ENCODE data around the gene HOXB2. TPM values are rescaled to one million over a fixed set of nuclear protein-coding genes. Genes with fewer than 3 reads are reported as not detected.
A peak's percentile ranks its signal among the peaks of the same experiment; 100 is the strongest.

Gene HOXB2
- polyA plus RNA-seq, 3 donors, result 1.6 to 3.8 (median 3.3) TPM

- peak within 1 kb of the TSS; percentile 31 to 92 for H3K4me3 Mint-ChIP-seq
- peaks cover 0 to 30% of the 10 kb centered on the region in 2 donors for H3K9me3 ChIP-seq (replicated peaks in 1 of 2; ENCODE audit: control insufficient read depth in 1 of 2, insufficient read depth in 1 of 2, low read length in 2 of 2)
- peaks cover 0 to 35% (median 15%) of the 10 kb centered on the region in 7 donors for H3K9me3 Mint-ChIP-seq
- H3K79me2 ChIP-seq (ENCODE audit: insufficient read depth, low read length), result no peaks in the 10 kb centered on the region
- peaks cover 12 to 33% of the 10 kb centered on the region in 2 donors for H3K36me3 Mint-ChIP-seq
- no peak for DNase-seq
- H3K9ac ChIP-seq (ENCODE audit: insufficient read depth, low read length, poor library complexity, severe bottlenecking), result no peak within 1 kb of the TSS
- H3K27me3 Mint-ChIP-seq (ENCODE audit: low read depth in 3 of 3), result peaks cover 99 to 100% (median 100%) of the 10 kb centered on the region in 3 donors
- peaks cover 47% of the 10 kb centered on the region for H3K4me1 Mint-ChIP-seq
- H3K27me3 ChIP-seq (ENCODE audit: control insufficient read depth in 2 of 2, insufficient read depth in 2 of 2, low read length in 2 of 2), result peaks cover 78 to 100% of the 10 kb centered on the region in 2 donors
- under 1% methylated on average over 44 of the region's 50 CpGs for WGBS (ENCODE audit: insufficient coverage)
- H4K20me1 ChIP-seq (ENCODE audit: insufficient read depth, low read length), result no peaks in the 10 kb centered on the region
- peak within 1 kb of the TSS; percentile 11 for H3K4me2 ChIP-seq (replicated peaks; ENCODE audit: extremely low read depth, low read length, poor library complexity, severe bottlenecking)
- TF ChIP-seq CTCF (IDR thresholded peaks at IDR 0.05), result no peak
- H3K36me3 ChIP-seq (replicated peaks in 1 of 2; ENCODE audit: control insufficient read depth in 1 of 2, insufficient read depth in 2 of 2, low read length in 2 of 2), result no peaks in the 10 kb centered on the region
- H3K4me3 ChIP-seq (replicated peaks in 1 of 3; ENCODE audit: low read depth in 2 of 3, low read length in 3 of 3), result no peak within 1 kb of the TSS
- no peak within 1 kb of the TSS for H3K27ac Mint-ChIP-seq
- intact Hi-C loops (cut with micrococcal nuclease), result loop anchor here (5.0 kb wide), 2 partner anchors 101 to 256 kb away; no protein-coding TSS in a partner anchor
- no peak within 1 kb of the TSS for H3K27ac ChIP-seq (ENCODE audit: low read depth in 1 of 2, low read length in 2 of 2)
- H3K4me1 ChIP-seq (ENCODE audit: control insufficient read depth in 1 of 2, insufficient read depth in 2 of 2, low read length in 2 of 2), result peaks cover 25 to 35% of the 10 kb centered on the region in 2 donors
- no peak within 1 kb of the TSS for H2AFZ ChIP-seq (ENCODE audit: insufficient read depth, low read depth, low read length, poor library complexity, severe bottlenecking)
Measured at GRCh38 chr17:48593126-48593829, 48.4 kb upstream of the HOXB2 start, which contains the start of gene HOXB5. Gene HOXB5, minus strand, starts transcription at chr17:48593779. Its CDS starts 97 bp downstream, at chr17:48593682.

GRCh38 chr17:48592577-48592976, 47.7 kb upstream of the HOXB2 start:
- TF ChIP-seq CTCF (IDR thresholded peaks at IDR 0.05), result no peak
- Mint-ChIP-seq H3K4me1 (peaks cover 47% of the 10 kb centered on the region), H3K9me3 (peaks cover 0 to 32% (median 13%) of the 10 kb centered on the region in 7 donors), H3K4me3 (peak overlapping the region in 1 of 2 donors; percentile 92), H3K27ac (peak overlapping the region in 2 of 7 donors; percentile 36 to 64), H3K36me3 (peaks cover 9 to 33% of the 10 kb centered on the region in 2 donors), H3K27me3 (ENCODE audit: low read depth in 3 of 3) (peaks cover 99 to 100% (median 100%) of the 10 kb centered on the region in 3 donors)
- no peak overlapping the region for H3K9ac ChIP-seq (ENCODE audit: insufficient read depth, low read length, poor library complexity, severe bottlenecking)
- no peaks in the 10 kb centered on the region for H3K36me3 ChIP-seq (replicated peaks in 1 of 2; ENCODE audit: control insufficient read depth in 1 of 2, insufficient read depth in 2 of 2, low read length in 2 of 2)
- H3K4me2 ChIP-seq (replicated peaks; ENCODE audit: extremely low read depth, low read length, poor library complexity, severe bottlenecking), result no peak overlapping the region
- 1% methylated on average over 8 of the region's 14 CpGs for WGBS (ENCODE audit: insufficient coverage)
- no peak overlapping the region for H3K27ac ChIP-seq (ENCODE audit: low read depth in 1 of 2, low read length in 2 of 2)
- H3K4me3 ChIP-seq (replicated peaks in 1 of 3; ENCODE audit: low read depth in 2 of 3, low read length in 3 of 3), result no peak overlapping the region
- H3K27me3 ChIP-seq (ENCODE audit: control insufficient read depth in 2 of 2, insufficient read depth in 2 of 2, low read length in 2 of 2), result peaks cover 82 to 100% of the 10 kb centered on the region in 2 donors
- no peak for DNase-seq
- H3K4me1 ChIP-seq (ENCODE audit: control insufficient read depth in 1 of 2, insufficient read depth in 2 of 2, low read length in 2 of 2), result peaks cover 21 to 34% of the 10 kb centered on the region in 2 donors
- no peak overlapping the region for H2AFZ ChIP-seq (ENCODE audit: insufficient read depth, low read depth, low read length, poor library complexity, severe bottlenecking)
- intact Hi-C loops (cut with micrococcal nuclease), result loop anchor here (5.0 kb wide), 2 partner anchors 100 to 255 kb away; no protein-coding TSS in a partner anchor
- H3K79me2 ChIP-seq (ENCODE audit: insufficient read depth, low read length), result no peaks in the 10 kb centered on the region
- H4K20me1 ChIP-seq (ENCODE audit: insufficient read depth, low read length), result no peaks in the 10 kb centered on the region
- peaks cover 0 to 26% of the 10 kb centered on the region in 2 donors for H3K9me3 ChIP-seq (replicated peaks in 1 of 2; ENCODE audit: control insufficient read depth in 1 of 2, insufficient read depth in 1 of 2, low read length in 2 of 2)

All from CD14-positive monocyte (primary cell).